NCI-H2196 treated with DMSO at 0.1 percent for 48 hours (cell line): ENCODE measurements around the gene SAMD4B.
"Not testable (repeated sequence)": the region's sequence is repeated elsewhere in the genome, so short reads cannot be mapped to it uniquely, and the experiment has no call there.

Experiments
- DNase-seq: peaks from one replicate; lab custom pipeline; 2025; ENCODE audit not compliant: unreplicated experiment; lab: John Stamatoyannopoulos, UW

Gene SAMD4B

GRCh38 chr19:39363901-39364457, 21.8 kb downstream of the SAMD4B start:
- no peak for DNase-seq

- DNase-seq, result no peak
These were observed 23.3 kb downstream of the SAMD4B start for GRCh38 chr19:39365531-39365930.

GRCh38 chr19:39369200-39369599, 27.0 kb downstream of the SAMD4B start:
- no peak for DNase-seq

GRCh38 chr19:39370735-39371134, 28.5 kb downstream of the SAMD4B start:
- no peak for DNase-seq

- no peak for DNase-seq
These were observed 30.0 kb downstream of the SAMD4B start for GRCh38 chr19:39372047-39372802.

- no peak for DNase-seq
These were observed 30.7 kb downstream of the SAMD4B start for GRCh38 chr19:39372941-39373340.

GRCh38 chr19:39375929-39376328, 33.7 kb downstream of the SAMD4B start:
- DNase-seq, result no peak

- DNase-seq, result no peak
These were observed 35.4 kb downstream of the SAMD4B start for GRCh38 chr19:39377373-39378362.

GRCh38 chr19:39379366-39379765, 37.1 kb downstream of the SAMD4B start:
- DNase-seq, result not testable (repeated sequence)

GRCh38 chr19:39379865-39380396, 37.7 kb downstream of the SAMD4B start:
- no peak for DNase-seq

GRCh38 chr19:39380521-39381502, 38.6 kb downstream of the SAMD4B start:
- DNase-seq, result no peak

GRCh38 chr19:39381910-39382611, 39.8 kb downstream of the SAMD4B start:
- no peak for DNase-seq

GRCh38 chr19:39382991-39383828, 41.0 kb downstream of the SAMD4B start:
- DNase-seq, result no peak

- DNase-seq, result no peak
These were observed 42.8 kb downstream of the SAMD4B start for GRCh38 chr19:39384839-39385568.

- no peak for DNase-seq
These were observed 43.6 kb downstream of the SAMD4B start for GRCh38 chr19:39385629-39386411.

GRCh38 chr19:39386557-39386956, 44.3 kb downstream of the SAMD4B start:
- DNase-seq, result no peak

GRCh38 chr19:39388657-39389056, 46.4 kb downstream of the SAMD4B start:
- no peak for DNase-seq
